NCI-H774 (cell line): Measurements from ENCODE around the gene TXNL1.
"Not testable (repeated sequence)": the region's sequence is repeated elsewhere in the genome, so short reads cannot be mapped to it uniquely, and the experiment has no call there.

Source experiments
- DNase-seq: peaks from one replicate; lab custom pipeline; 2025; lab: John Stamatoyannopoulos, UW

Gene TXNL1

DNA sequence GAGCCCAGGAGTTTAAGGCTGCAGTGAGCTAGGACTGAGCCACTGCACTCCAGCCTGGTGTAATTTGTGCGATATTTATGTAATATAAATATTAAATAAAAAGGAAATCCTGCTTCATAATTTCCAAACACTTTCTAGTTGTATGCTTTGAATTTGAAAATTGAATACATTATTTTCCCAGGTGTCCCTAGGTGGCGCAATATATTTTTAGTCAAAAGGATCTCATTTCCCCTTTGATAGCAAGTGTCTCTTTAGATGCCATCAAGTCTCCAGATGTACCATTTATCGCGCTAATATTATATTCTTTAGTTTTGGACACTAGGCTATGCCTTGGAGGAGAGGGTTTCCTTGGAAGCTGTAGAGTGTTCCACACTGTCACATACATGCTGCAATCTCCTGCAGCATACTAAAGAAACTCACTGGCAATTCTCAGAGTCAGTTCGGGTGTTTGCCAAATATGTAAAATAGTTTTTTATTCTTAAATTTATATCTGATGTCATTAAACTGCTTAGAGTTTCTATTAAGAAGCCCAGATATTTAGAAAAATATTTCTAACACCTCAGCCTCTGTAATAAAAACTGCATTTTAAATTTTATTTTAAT is 7.1 kb upstream of the TXNL1 start:
- no peak for DNase-seq

DNA sequence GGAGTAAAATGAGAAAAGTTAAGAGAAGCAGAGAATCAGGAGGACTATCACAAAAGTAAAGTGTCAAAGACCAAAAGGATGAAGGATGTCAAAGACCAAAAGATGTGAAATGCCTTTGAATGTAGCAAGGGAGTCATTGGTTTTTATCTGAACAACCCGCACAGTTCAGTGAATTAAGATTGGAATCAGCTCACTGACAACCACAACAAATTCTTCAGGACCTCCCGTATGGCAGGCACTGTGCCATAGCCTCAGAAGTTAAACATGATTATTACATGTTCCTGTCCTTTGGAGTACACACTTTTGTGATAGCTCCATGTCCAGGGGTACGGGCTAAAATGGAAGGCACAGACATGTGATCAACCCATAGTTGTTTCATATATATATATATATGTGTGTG is 5.0 kb upstream of the TXNL1 start:
- no peak for DNase-seq

DNA sequence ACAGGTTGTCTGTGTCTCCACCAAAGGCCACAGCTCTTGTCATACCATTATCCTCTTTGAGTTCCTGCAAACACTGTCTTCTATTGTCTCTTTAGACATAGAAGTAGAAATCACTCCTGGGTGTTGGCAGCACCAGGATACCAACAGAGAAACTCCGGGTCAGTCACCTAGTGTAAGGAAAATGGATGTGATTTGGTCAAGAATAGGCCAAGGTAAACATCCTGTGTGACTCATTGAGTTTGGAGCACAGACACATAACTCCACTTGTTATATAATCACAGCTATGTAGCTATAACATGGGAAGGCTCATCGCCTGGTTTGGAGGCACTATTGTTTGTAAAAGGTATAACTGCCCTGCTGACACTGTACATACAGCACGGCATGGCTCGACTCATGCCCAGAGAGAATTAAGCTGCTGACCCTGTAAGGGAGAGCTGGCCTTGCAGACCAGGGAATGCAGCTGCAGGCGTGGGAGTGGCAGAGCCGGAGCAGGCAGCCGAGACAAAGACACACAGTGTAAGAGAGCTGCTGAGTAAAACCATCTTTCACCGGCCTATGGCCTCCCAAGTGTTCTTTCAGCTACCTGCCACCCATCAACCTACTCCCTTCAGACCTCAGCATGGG is 3.4 kb upstream of the TXNL1 start:
- DNase-seq, result no peak

DNA sequence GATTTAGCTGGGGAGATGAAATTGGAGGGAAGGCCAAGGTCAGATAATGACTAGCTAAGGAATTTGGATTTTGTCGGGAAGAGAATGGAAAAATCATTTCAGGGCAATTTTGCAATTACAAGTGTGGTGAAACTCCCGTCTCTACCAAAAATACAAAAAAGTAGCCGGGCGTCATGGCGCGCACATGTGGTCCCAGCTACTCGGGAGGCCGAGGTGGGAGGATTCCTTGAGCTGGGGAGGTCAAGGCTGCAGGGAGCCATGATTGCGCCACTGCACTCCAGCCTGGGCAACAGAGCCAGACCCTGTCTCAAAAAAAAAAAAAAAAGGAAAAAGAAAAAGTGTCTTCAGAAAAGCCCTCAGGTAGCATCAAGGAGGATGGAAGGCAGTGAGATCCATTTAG is 1.2 kb upstream of the TXNL1 start:
- no peak for DNase-seq

DNA sequence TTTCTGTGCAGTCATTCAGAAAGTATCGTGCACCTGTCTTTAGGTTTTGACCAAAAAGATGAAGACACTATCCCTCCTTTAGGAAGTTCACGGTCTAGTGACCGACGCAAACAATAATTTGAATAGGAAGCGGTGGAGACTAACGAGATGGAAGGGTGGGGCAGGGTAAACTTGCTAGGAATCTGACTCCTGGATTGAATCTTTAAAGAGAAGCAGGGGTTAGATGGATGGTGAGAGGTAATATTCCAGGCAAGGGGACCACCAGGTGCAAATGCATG is 651 bp upstream of the TXNL1 start:
- DNase-seq, result no peak

DNA sequence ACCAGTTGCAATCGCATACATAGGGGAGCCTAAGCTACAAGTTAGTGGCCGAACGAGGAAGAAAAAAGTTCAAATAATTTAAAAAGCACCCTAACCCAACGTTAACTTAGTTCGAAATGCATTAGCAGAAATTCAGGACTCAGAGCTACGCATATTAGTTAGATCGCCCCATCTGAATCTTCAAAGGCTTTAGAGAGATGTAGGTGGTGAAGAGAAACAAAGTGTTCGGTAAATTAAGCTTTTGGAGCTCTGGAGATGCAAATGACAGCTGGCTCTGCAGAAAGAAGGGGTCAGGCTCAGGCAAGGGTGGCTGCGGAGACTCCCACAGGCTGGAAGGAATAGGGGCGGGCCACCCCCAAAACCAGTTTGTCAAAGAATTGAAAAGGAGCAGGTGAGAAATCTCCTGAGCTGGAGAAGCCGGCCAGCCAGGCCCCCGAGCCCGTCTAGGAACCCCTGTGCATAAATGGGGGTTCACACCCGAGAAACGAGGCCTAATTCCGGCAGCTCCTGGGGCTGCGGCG is 621 bp downstream of the TXNL1 start:
- no peak for DNase-seq

DNA sequence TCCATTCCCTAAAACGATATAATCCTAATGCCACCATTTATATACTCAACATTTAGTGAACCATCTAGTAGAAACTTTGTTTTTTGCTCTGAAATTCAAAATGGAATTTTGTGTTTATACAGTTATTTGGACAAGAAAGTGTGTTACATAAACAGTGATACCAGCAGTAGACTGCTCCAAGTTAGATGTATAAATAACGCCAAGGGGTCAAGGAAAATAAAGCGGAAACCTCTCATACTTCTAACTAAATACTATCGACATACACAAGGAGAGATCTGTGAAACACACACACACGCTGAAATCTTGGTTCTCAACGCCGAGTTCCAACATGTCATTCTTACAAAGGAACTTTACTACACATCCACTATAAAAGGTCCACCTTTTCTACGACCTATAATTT is 1.2 kb downstream of the TXNL1 start:
- no peak for DNase-seq

DNA sequence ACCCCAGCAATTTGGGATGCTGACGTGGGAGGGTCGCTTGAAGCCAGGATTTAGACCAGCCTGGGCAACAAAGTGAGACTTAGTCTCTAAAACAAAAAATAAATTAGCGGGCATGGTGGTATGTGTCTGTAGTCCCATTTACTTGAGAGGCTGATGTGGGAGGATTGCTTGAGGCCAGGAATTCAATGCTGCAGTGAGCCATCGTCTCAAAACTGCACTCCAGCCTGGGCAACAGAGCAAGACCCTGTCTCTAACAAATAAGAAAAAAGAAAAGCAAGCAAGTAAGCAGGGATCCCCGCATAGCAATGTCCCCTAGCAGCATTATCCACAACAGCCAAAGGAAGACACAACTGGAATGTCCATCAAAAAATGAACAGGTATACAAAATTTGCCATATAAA is 3.4 kb downstream of the TXNL1 start:
- no peak for DNase-seq

DNA sequence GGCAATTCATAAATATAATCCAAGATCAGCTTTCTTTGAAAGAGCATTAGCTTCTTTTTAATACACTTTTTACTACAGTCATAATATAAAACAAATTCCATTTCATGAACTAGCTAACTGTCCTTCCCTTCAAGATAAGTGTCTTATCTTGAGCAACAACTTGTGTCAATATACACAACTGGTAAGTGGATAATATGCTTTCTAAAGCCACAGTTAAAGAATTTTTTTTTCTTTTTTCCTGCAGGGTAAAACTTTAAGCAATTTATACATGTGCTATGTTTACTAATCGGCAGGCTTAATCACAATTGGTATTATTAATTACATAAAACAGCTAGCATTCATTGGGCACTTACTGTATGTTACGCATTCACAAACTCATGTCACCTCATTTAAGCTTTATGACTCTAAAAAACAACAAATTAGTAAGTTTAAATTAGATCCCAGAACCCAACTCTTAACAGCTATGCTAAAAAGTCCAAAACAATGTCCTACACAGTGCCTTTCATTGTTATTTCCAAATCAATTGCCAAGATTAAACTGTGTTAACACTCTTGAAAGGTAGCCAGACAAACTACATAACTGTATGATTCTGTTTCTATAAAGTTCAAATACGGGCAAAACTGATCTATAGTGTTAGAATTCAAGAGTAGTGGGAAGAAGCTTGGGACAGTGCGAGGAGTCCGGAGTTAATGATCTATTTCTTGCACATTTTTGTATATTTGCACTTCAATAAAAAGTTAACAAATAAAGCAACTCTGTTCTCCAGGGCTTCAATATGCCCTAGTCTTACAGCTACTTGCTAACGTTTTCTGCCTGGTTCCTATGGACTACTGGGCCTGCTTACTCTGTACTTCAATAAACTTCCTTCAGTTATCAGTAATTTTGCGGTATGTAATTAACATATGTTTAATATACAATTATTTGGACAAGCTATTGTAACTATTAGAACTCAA is 6.0 kb downstream of the TXNL1 start:
- DNase-seq, result no peak

DNA sequence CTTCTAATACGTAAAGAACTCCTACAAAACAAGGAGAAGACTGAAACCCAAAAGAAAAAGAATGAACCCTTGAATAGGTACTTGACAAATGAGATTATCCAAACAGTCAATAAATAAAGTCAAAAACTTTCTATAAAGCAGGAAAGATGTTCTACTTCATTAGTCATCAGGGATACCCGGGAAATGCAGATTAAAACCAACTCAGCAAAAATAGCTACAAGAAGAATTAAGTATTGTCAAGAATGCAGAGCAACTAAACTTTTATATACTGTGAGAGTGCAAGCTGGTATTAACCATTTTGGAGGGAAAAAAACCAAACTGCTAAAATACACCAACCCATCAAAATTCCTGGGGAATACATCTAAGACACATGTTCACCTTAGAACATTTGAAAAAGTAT is 10.4 kb downstream of the TXNL1 start:
- no peak for DNase-seq

DNA sequence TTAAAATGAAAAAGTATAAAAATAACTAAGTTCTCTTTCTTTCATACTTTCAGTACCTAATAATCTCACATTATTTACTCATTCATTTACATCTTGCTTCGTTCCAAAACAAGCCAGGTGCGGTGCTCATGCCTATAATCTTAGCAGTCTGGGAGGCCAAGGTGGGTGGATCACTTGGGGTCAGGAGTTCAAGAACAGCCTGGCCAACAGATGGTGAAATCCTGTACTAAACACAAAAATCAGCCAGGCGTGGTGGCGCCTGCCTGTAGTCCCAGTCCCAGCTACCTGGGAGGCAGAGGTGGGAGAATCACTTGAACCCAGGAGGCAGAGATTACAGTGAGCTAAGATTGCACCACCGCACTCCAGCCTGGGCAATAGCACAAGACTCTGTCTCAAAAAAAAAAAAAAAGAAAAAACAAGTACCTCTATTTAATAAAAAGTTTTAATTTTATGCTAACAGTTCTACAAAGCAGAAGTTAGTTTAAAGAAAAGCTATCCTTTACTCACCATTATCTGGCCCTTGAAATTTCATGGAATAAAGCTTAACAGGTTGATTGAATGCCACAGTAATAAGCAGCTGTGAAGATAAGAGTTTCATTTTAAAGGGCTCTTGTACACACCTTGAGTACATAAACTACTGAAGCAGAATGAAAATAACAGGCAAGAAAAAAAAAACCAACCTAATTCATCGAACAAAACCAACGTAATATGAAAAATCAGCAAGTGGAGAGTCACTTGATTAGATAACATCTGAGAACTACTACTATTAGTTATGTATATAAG is 22.5 kb downstream of the TXNL1 start:
- DNase-seq, result no peak

DNA sequence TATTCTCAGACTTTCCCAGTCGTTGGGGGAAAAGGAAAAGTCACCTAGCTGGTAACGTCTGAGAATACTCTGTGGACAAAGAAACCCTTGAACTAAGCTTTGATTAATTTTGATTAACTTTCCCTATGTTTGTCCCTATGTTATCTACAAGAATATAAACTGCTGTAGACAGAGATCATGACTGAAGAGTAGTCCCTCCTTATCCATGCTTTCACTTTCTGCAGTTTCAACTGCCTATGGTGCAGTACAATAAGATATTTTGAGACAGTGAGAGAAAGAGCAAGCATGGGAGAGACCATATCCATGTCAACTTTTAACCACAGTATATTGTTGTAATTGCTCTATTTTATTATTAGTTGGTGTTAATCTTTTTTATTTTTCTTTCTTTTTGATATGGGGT is 31.8 kb downstream of the TXNL1 start:
- DNase-seq, result no peak

DNA sequence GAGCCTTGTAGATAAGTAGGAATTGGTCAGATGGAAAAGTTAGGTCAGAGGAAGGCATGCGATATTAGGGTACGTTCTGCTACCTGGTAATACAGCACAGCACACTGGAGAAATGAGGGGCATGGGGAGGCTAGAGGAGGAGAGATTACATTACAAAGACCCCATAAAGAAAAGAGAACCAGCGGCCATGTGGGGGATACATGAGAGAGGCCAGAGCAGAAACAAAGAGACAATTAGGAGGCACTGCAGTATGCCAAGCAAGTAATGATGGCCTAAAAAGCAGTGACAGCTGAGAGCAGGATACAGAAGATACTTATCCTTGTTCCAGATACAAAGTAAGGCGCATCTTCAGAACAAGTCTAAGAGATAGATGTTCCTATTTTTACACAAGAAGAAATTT is 40.0 kb downstream of the TXNL1 start:
- no peak for DNase-seq

DNA sequence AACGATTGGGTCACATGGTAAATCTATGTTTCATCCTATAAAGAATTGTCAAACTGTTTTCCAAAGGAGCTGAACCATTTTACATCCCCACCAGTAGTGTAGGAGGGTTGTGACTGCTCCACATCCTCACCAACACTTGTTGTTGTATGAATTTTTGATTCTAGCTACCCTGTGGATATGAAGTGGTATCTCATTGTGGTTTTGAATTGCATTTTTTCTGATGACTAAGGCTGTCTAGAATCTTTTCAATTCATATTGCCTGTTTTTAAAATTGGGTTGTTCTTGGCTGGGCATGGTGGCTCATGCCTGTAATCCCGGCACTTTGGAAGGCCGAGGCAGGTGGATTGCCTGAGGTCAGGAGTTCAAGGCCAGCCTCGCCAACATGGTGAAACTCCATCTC is 44.5 kb downstream of the TXNL1 start:
- no peak for DNase-seq

DNA sequence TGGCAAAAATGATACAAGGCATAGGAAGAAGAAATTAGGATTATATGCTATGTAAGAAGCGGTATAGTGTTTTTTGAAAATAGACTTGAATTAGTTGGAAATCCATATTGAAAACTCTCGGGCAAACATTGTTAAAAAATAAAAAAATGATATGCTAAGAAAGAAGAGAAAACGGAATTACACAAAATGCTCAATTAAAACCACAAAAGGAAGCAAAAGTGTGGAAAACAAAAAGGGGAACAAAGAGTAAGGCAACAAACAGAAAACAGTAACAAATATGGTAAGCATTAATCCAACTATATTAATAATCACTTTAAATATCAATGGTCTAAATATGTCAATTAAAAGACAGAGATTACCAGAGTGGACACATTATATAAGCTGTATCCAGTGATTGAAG is 58.4 kb downstream of the TXNL1 start:
- no peak for DNase-seq

DNA sequence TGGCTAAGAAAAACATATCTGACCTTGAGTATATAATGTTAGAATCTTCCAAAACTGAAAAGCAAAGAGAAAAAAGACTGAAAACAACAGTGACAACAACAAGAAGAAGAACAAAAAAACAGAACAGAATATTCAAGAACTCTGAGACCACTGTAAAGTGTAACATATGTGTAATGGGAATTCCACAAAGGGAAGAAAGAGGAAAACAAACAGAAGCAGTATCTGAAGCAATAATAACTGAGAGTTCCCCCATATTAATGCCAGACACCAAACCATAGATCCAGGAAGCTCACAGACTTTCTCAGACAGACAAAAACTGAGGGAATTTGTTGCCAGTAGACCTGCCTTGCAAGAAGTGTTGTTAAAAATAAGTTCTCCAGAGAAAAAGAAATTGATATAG is 58.9 kb downstream of the TXNL1 start:
- no peak for DNase-seq

DNA sequence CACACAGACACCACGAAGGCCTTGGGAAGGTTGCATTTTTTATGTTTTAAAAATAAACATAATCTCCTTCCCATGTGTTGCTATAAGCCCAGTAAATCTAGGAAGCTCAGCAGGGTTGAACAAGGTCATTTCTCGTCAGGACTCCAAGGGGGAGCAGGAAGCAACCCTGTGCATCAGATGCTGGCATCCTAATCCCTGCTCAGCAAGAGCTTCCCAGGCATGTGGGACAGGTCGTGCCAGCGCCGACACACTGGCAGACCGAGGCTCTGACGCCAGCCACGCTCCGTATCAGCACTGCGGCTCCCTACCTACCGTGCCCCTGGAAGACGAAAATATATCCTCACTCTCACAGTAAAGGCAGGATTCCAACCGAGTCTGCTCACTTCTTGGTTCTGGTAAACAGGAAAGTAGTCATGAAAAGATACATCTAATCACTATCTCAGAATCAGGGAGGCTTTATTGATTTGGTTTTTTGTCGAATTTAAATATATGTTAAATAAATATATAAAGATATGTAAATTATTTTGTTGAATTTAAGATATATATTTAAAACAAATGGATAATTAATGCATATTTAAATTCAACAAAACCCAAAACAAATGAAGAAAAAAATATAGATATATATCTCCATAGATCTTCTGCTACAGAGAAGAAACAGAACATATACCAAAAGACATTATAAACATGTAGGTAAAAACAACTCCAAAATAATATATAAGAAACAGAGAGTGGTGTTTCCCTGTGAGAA is 61.4 kb downstream of the TXNL1 start:
- no peak for DNase-seq

DNA sequence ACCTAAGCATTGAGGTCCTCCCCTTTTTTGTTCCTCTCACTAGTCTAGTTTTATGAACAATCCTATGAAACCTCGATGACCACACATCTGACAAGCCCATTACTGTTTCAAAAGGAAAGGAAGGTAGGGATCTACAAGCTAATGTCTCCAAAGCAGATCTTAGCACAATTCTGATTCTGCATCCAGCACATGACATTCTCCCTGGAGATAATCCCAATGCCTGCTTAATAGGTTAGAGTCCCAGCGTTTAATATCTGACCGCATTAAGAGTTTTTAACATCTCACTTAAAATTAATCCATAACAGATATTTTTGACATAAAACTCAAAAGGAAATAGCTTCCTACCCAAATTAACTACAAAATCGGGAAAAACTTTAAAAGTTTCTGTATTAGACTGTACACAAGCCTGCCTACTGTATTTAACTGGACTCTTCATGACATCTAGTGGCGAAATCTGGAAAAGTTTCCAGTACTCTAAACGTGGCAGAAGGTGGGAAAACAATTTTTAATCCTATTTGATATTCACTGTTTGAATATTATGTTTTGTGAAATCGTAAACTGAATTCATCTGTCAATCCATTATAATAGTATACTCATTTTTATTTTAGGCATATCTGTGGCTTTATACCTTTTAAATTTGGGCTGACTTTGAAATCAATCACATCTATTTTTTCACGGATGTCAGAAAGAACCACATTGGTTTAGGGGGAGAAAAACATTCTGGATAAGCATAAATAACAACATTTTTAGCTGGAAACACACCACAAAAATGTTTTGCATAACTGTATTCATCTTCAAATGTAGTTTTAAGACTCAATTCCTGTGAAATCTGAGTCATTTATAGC is 62.4 kb downstream of the TXNL1 start:
- DNase-seq, result peak; percentile 37

DNA sequence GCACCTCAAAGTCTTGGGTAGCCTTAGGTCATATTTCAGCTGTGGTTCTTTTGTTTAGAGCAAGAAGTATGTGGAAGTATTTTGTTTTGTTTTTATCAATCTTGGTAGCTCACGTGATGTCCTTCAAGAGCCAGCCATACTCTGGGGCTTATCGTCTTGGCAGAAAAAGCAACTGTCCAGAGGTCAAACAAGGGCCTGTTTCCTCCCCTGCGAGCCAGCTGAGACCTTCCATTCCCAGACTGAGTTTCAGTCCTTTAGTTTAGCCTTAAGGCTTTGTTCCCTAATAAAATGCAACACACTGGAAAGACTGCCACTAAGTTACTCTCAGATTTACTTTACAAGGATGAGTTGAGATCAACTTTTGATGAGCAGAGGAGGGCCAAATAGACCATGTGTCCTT is 63.5 kb downstream of the TXNL1 start:
- no peak for DNase-seq

DNA sequence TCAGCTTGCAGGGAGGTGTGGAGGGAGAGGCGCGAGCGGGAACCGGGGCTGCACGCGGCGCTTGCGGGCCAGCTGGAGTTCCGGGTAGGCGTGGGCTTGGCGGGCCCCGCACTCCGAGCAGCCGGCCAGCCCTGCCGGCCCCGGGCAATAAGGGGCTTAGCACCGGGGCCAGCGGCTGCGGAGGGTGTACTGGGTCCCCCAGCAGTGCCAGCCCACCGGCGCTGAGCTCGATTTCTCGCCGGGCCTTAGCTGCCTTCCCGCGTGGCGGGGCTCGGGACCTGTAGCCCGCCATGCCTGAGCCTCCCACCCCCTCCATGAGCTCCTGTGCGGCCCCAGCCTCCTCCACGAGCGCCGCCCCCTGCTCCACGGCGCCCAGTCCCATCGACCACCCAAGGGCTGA is 66.1 kb downstream of the TXNL1 start:
- not testable (repeated sequence) for DNase-seq

DNA sequence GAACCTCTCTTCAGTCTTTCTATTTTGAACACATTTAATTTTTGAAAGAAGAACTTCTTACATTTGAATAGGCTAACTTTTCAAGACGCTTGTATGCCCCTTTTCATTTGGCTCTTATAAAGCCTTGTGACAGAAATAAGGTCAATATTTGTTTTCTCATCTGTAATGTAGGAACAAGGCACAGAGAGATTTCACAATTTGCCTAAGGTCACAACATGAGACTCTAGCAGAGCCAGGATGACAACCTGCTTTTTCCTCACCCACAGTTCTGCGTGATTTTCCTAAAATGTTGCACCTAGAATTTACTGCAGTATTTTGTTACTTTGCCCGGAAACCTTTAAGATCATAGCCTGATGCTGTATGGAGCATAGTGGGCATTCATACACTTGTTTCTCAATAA is 67.4 kb downstream of the TXNL1 start:
- DNase-seq, result no peak
